H9 (cell line): ENCODE data around the gene ADARB2. TPM values are rescaled to one million over a fixed set of nuclear protein-coding genes. Genes with fewer than 3 reads are reported as not detected.

Experiments
- DNase-seq: peaks from one replicate; pipeline ENCODE4 v3.0.0-alpha.2; 2017
- H2AFZ ChIP-seq: one replicate; pipeline ENCODE4 v1.6.1; 2013; ENCODE audit warnings: mild to moderate bottlenecking, low read length, control low read depth, moderate library complexity
- H2AK5ac ChIP-seq: 2 replicates; pipeline ENCODE4 v1.6.1; 2013; ENCODE audit warnings: low read length, control low read depth, mixed read lengths; ENCODE audit not compliant: insufficient read length
- H2BK120ac ChIP-seq: one replicate; pipeline ENCODE4 v1.6.1; 2013; ENCODE audit warnings: low read depth, mild to moderate bottlenecking, low read length, control low read depth, inconsistent platforms; ENCODE audit not compliant: poor library complexity, severe bottlenecking
- H2BK12ac ChIP-seq: 2 replicates; pipeline ENCODE4 v1.6.1; 2013; ENCODE audit warnings: low read length, control low read depth, mixed read lengths, low read depth; ENCODE audit not compliant: insufficient read length
- H2BK15ac ChIP-seq: 2 replicates; pipeline ENCODE4 v1.6.1; 2013; ENCODE audit warnings: low read depth, low read length, control low read depth
- H2BK20ac ChIP-seq: one replicate; pipeline ENCODE4 v1.6.1; 2013; ENCODE audit warnings: low read depth, mild to moderate bottlenecking, low read length, control low read depth, inconsistent platforms; ENCODE audit not compliant: poor library complexity, severe bottlenecking
- H2BK5ac ChIP-seq: 2 replicates; pipeline ENCODE4 v1.6.1; 2013; ENCODE audit warnings: low read length, control low read depth, mixed read lengths; ENCODE audit not compliant: insufficient read length
- H3K14ac ChIP-seq: 2 replicates; pipeline ENCODE4 v1.6.1; 2013; ENCODE audit warnings: low read length, control low read depth; ENCODE audit not compliant: insufficient read depth
- H3K18ac ChIP-seq: 2 replicates; pipeline ENCODE4 v1.6.1; 2013; ENCODE audit warnings: low read depth, mild to moderate bottlenecking, mixed read lengths, low read length, control low read depth; ENCODE audit not compliant: insufficient read length
- H3K23ac ChIP-seq: 2 replicates; pipeline ENCODE4 v1.6.1; 2013; ENCODE audit warnings: low read length, control low read depth, mixed read lengths, low read depth; ENCODE audit not compliant: insufficient read length
- H3K23me2 ChIP-seq: 2 replicates; pipeline ENCODE4 v1.6.1; 2013; ENCODE audit warnings: low read depth, mild to moderate bottlenecking, mixed read lengths, low read length, control low read depth; ENCODE audit not compliant: insufficient read length, poor library complexity, severe bottlenecking
- H3K27ac ChIP-seq: 2 replicates; pipeline ENCODE4 v1.5.1; 2013; ENCODE audit warnings: low read length, control low read depth, mixed read lengths, low read depth; ENCODE audit not compliant: insufficient read length
- H3K27me3 ChIP-seq: 2 replicates; pipeline ENCODE4 v1.6.1; 2013; ENCODE audit warnings: low read length, control low read depth, inconsistent platforms; ENCODE audit not compliant: insufficient read depth
- H3K4ac ChIP-seq: 2 replicates; pipeline ENCODE4 v1.6.1; 2013; ENCODE audit warnings: low read depth, mild to moderate bottlenecking, control low read depth, inconsistent platforms, low read length, moderate library complexity
- H3K4me1 ChIP-seq: 2 replicates; pipeline ENCODE4 v1.6.1; 2013; ENCODE audit warnings: low read length, control low read depth, inconsistent platforms; ENCODE audit not compliant: insufficient read depth
- H3K4me2 ChIP-seq: 2 replicates; pipeline ENCODE4 v1.6.1; 2013; ENCODE audit warnings: low read length, control low read depth, mixed read lengths; ENCODE audit not compliant: insufficient read length, insufficient read depth
- H3K56ac ChIP-seq: 2 replicates; pipeline ENCODE4 v1.6.1; 2013; ENCODE audit warnings: low read depth, mild to moderate bottlenecking, mixed read lengths, low read length, control low read depth; ENCODE audit not compliant: insufficient read length
- H3K79me1 ChIP-seq: 2 replicates; pipeline ENCODE4 v1.6.1; 2013; ENCODE audit warnings: low read depth, mild to moderate bottlenecking, moderate library complexity, low read length, control low read depth, inconsistent platforms; ENCODE audit not compliant: insufficient read depth, poor library complexity, severe bottlenecking
- H3K79me2 ChIP-seq: 2 replicates; pipeline ENCODE4 v1.6.1; 2013; ENCODE audit warnings: low read length, control low read depth, inconsistent platforms; ENCODE audit not compliant: insufficient read depth
- H3K9ac ChIP-seq: 2 replicates; pipeline ENCODE4 v1.6.1; 2013; ENCODE audit warnings: low read length, control low read depth, mixed read lengths; ENCODE audit not compliant: insufficient read length; ENCODE audit errors: extremely low read depth
- H3K9me3 ChIP-seq: one replicate; pipeline ENCODE4 v1.6.1; 2013; ENCODE audit warnings: low read depth, low read length, inconsistent platforms; ENCODE audit not compliant: control insufficient read depth
- H3T11ph ChIP-seq: one replicate; pipeline ENCODE4 v1.6.1; 2013; ENCODE audit warnings: mild to moderate bottlenecking, low read length, control low read depth, inconsistent platforms
- H4K20me1 ChIP-seq: one replicate; pipeline ENCODE4 v1.6.1; 2013; ENCODE audit not compliant: control insufficient read depth, insufficient read length, insufficient read depth
- H4K5ac ChIP-seq: 2 replicates; pipeline ENCODE4 v1.6.1; 2013; ENCODE audit warnings: low read depth, mild to moderate bottlenecking, mixed read lengths, low read length, control low read depth; ENCODE audit not compliant: insufficient read length
- H4K8ac ChIP-seq: replicated peaks from 2 replicates; pipeline ENCODE4 v1.6.1; 2013; ENCODE audit warnings: low read length, control low read depth, mixed read lengths, low read depth; ENCODE audit not compliant: insufficient read length
- H4K91ac ChIP-seq: 2 replicates; pipeline ENCODE4 v1.6.1; 2013; ENCODE audit warnings: low read depth, mild to moderate bottlenecking, moderate library complexity, mixed read lengths, low read length, control low read depth; ENCODE audit not compliant: insufficient read length
- H3K27ac Mint-ChIP-seq, 3 experiments: 2 replicates in 2 of 3; 3 replicates in 1 of 3; pipeline ENCODE4 v1.8.0; 2020 to 2021; ENCODE audit warnings: mixed read lengths in 3 of 3, mild to moderate bottlenecking in 1 of 3, moderate library complexity in 1 of 3
- H3K27me3 Mint-ChIP-seq: 2 replicates; pipeline ENCODE4 v1.8.0; 2021; ENCODE audit warnings: low read depth, mild to moderate bottlenecking, moderate library complexity, mixed read lengths
- H3K36me3 Mint-ChIP-seq, 3 experiments: 2 replicates in 2 of 3; 3 replicates in 1 of 3; pipeline ENCODE4 v1.8.0; 2020 to 2021; ENCODE audit warnings: low read depth in 3 of 3, mixed read lengths in 3 of 3; ENCODE audit not compliant: insufficient read depth in 1 of 3
- H3K4me1 Mint-ChIP-seq, 2 experiments: 2 replicates each; pipeline ENCODE4 v1.8.0; 2020; ENCODE audit warnings: mixed read lengths in 2 of 2
- H3K4me3 Mint-ChIP-seq, 2 experiments: 2 replicates in 1 of 2; 3 replicates in 1 of 2; pipeline ENCODE4 v1.8.0; 2020 to 2021; ENCODE audit warnings: mild to moderate bottlenecking in 2 of 2, mixed read lengths in 2 of 2, moderate library complexity in 1 of 2
- H3K9me3 Mint-ChIP-seq, 2 experiments: 2 replicates in 1 of 2; 3 replicates in 1 of 2; pipeline ENCODE4 v1.8.0; 2020; ENCODE audit warnings: mild to moderate bottlenecking in 2 of 2, mixed read lengths in 2 of 2, moderate library complexity in 1 of 2
- WGBS: extraction: QIAGEN DNeasy Blood & Tissue Kit; methylation state at CpG from one replicate; pipeline ENCODE4 v1.1.7; 2013; ENCODE audit warnings: missing lambda C conversion rate, low lambda C conversion rate, mixed read lengths; ENCODE audit not compliant: insufficient read length; ENCODE audit errors: extremely low coverage; 5-methylcytosine and 5-hydroxymethylcytosine counted together
- total RNA-seq: library from RNA; stranded (reverse); gene quantifications from 2 replicates; pipeline ENCODE4 v1.2.1, GENCODE V29; 2021
- TF ChIP-seq, protein P1 (sequence below): fragments of 200-600 bp; sonication (generic); conservative IDR thresholded peaks from 3 replicates; pipeline ENCODE4 v1.8.0; 2021; ENCODE audit warnings: antibody characterized with exemption, mild to moderate bottlenecking

Gene ADARB2
- total RNA-seq, 1 experiment from 2014 or later = 0.87 TPM

DNA sequence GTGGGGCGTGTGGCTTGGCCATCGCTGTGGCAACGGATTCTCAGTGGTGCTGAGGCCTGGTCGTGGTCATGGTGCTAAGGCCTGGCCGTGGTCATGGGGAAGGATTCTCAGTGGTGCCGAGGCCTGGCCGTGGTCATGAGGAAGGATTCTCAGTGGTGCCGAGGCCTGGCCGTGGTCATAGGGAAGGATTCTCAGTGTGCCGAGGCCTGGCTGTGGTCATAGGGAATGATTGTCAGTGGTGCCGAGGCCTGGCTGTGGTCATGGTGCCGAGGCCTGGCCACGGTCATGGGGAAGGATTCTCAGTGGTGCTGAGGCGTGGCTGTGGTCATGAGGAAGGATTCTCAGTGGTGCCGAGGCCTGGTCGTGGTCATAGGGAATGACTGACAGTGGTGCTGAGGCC is 327.9 kb downstream of the ADARB2 start:
- no peak overlapping the region for H3K18ac ChIP-seq
- H2AK5ac ChIP-seq = no peak overlapping the region
- H2BK20ac ChIP-seq = no peak overlapping the region
- Mint-ChIP-seq H3K27ac (no peak overlapping the region), H3K4me1 (peaks cover 5 to 8% of the 10 kb centered on the region in 2 experiments), H3K27me3 (no peaks in the 10 kb centered on the region; the same call in none of the 2 replicates), H3K4me3 (no peak overlapping the region), H3K9me3 (no peaks in the 10 kb centered on the region), H3K36me3 (no peaks in the 10 kb centered on the region)
- H4K91ac ChIP-seq = no peak overlapping the region
- no peak for DNase-seq
- H2AFZ ChIP-seq = no peak overlapping the region
- H3K4me2 ChIP-seq = no peak overlapping the region
- H2BK5ac ChIP-seq = no peak overlapping the region
- no CpG with 5 or more reads among the region's 16 CpGs for WGBS
- H4K5ac ChIP-seq = no peak overlapping the region
- no peak overlapping the region for H3K14ac ChIP-seq
- no peaks in the 10 kb centered on the region for H3K9me3 ChIP-seq
- no peak overlapping the region for H3K27ac ChIP-seq
- H2BK120ac ChIP-seq = no peak overlapping the region
- no peak overlapping the region for H3K23ac ChIP-seq
- no peak overlapping the region for H3K56ac ChIP-seq
- no peak overlapping the region for H3K4ac ChIP-seq
- H2BK12ac ChIP-seq = no peak overlapping the region
- H3K79me1 ChIP-seq = no peaks in the 10 kb centered on the region
- H3T11ph ChIP-seq = no peak overlapping the region
- no peak overlapping the region for H2BK15ac ChIP-seq
- TF ChIP-seq, protein P1, sequence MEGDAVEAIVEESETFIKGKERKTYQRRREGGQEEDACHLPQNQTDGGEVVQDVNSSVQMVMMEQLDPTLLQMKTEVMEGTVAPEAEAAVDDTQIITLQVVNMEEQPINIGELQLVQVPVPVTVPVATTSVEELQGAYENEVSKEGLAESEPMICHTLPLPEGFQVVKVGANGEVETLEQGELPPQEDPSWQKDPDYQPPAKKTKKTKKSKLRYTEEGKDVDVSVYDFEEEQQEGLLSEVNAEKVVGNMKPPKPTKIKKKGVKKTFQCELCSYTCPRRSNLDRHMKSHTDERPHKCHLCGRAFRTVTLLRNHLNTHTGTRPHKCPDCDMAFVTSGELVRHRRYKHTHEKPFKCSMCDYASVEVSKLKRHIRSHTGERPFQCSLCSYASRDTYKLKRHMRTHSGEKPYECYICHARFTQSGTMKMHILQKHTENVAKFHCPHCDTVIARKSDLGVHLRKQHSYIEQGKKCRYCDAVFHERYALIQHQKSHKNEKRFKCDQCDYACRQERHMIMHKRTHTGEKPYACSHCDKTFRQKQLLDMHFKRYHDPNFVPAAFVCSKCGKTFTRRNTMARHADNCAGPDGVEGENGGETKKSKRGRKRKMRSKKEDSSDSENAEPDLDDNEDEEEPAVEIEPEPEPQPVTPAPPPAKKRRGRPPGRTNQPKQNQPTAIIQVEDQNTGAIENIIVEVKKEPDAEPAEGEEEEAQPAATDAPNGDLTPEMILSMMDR = no peak
- no peaks in the 10 kb centered on the region for H3K79me2 ChIP-seq
- no peaks in the 10 kb centered on the region for H3K4me1 ChIP-seq
- H3K9ac ChIP-seq = no peak overlapping the region
- H3K27me3 ChIP-seq = no peaks in the 10 kb centered on the region
- H3K23me2 ChIP-seq = no peaks in the 10 kb centered on the region
- H4K20me1 ChIP-seq = no peaks in the 10 kb centered on the region
- no peak overlapping the region for H4K8ac ChIP-seq
